Adrenal gland (tissue), 12 donors: ENCODE results near the gene HPSE2. TPM values are rescaled to one million over a fixed set of nuclear protein-coding genes. Genes with fewer than 3 reads are reported as not detected.

ENCODE experiments used
- DNase-seq, 7 donors: peaks; one replicate each; pipeline ENCODE4 v3.0.0-alpha.2; 2019 to 2020
- H3K27ac ChIP-seq, 5 donors: fragments of 200-600 bp; sonication (generic) in 4 of 5; 1 replicate in 3 of 5; 2 replicates in 2 of 5; pipeline versions ENCODE4 v1.5.1 to v1.8.0; 2016 to 2020; ENCODE audit warnings: mild to moderate bottlenecking in 1 of 5
- H3K27me3 ChIP-seq: fragments of 200-600 bp; 2 replicates; pipeline ENCODE4 v1.8.0; 2021
- H3K36me3 ChIP-seq, 2 donors: fragments of 200-600 bp; replicated peaks in 1 of 2; 1 replicate in 1 of 2; 2 replicates in 1 of 2; pipeline versions ENCODE4 v1.5.1 to v1.8.0; 2018 to 2022
- H3K4me1 ChIP-seq, 2 donors: fragments of 200-600 bp; replicated peaks in 1 of 2; 1 replicate in 1 of 2; 2 replicates in 1 of 2; pipeline versions ENCODE4 v1.5.1 to v1.8.0; 2018 to 2021
- H3K4me3 ChIP-seq, 4 donors: fragments of 200-600 bp; sonication (generic) in 3 of 4; one replicate each; pipeline ENCODE4 v1.5.1; 2016 to 2018
- H3K9me3 ChIP-seq, 3 donors: fragments of 200-600 bp; sonication (generic) in 1 of 3; replicated peaks in 1 of 3; 1 replicate in 2 of 3; 2 replicates in 1 of 3; pipeline versions ENCODE4 v1.5.1 to v1.8.0; 2016 to 2021
- CTCF ChIP-seq, 6 experiments: fragments of 450-650 bp in 4 of 6; fragments of 200-600 bp in 2 of 6; sonication (generic) in 1 of 6; IDR thresholded peaks; 1 replicate in 5 of 6; 2 replicates in 1 of 6; pipeline versions ENCODE4 v1.5.1 to v1.8.0; 2016 to 2021; ENCODE audit warnings: antibody characterized with exemption in 6 of 6, mild to moderate bottlenecking in 2 of 6, moderate library complexity in 1 of 6
- POLR2A ChIP-seq, 2 donors: fragments of 450-650 bp; IDR thresholded peaks; one replicate each; pipeline ENCODE4 v1.6.1; 2017; ENCODE audit warnings: antibody characterized with exemption in 2 of 2, mild to moderate bottlenecking in 2 of 2, moderate library complexity in 1 of 2
- WGBS, 4 donors: extraction: QIAGEN DNeasy Blood & Tissue Kit in 2 of 4; methylation state at CpG; one replicate each; pipeline versions ENCODE4 v1.1.5 to v1.1.7; 2013 to 2017; 5-methylcytosine and 5-hydroxymethylcytosine counted together
- intact Hi-C, 2 donors: fragments of 100-400 bp; cut with DNase I; formaldehyde crosslinking; loops; one replicate each; pipeline versions ENCODE4 v1.14.1 to v1.15.0; 2022 to 2023
- polyA plus RNA-seq, 3 donors: library from polyadenylated mRNA; stranded (reverse); fragments of 200-250 nt in 2 of 3; fragments of 350-450 nt in 1 of 3; fragmentation: Illumina TruSeq in 1 of 3; extraction: RNeasy Lipid Tissue Mini Kit (QIAGEN cat#74804) in 1 of 3; gene quantifications; one replicate each; pipeline ENCODE4 v1.2.3, GENCODE V29; 2013 to 2014
- total RNA-seq, 9 donors: library from RNA; depleted of rRNA in 4 of 9; stranded (reverse); fragments of >200 nt in 4 of 9; fragments of 120-200 nt in 1 of 9; fragmentation: NEBNext Ultra II Directional in 1 of 9; extraction: Animal tissue kit (Norgen Biotek cat#: 25700) in 1 of 9; gene quantifications; one replicate each; pipeline versions ENCODE4 v1.1.0 to v1.2.4, GENCODE V29; 2013 to 2023
- donor health status: healthy with polysubstance abuse.
- donor health status: Bipolar disorder and iron deficiency.
- donor health status: DM: yes; HTN: yes; CAD: no.
- donor health status: DM: no; HTN: no; CAD: no.
- donor health status: DM: no; HTN: no; CAD: no.
- donor health status: DM: yes; HTN: yes; CAD: no.

HPSE2 gene
- total and polyA plus RNA-seq, 12 donors = under 0.01 to 0.16 (median 0.10) TPM; not detected in 9

- H3K27me3 ChIP-seq = no peaks in the 10 kb centered on the region
- TF ChIP-seq CTCF (IDR thresholded peaks at IDR 0.05) = no peak
- no peak for TF ChIP-seq POLR2A (IDR thresholded peaks at IDR 0.05)
- no peaks in the 10 kb centered on the region for H3K36me3 ChIP-seq
- no peak for DNase-seq
- no peak overlapping the region for H3K4me3 ChIP-seq
- WGBS, 4 donors = 46 to 75% (median 50%) methylated on average over 2 of the region's 2 CpGs
- intact Hi-C loops = no loop called here
- H3K27ac ChIP-seq = no peak overlapping the region
- no peaks in the 10 kb centered on the region for H3K4me1 ChIP-seq
- no peaks in the 10 kb centered on the region for H3K9me3 ChIP-seq
These were observed 718.0 kb downstream of the HPSE2 start for GRCh38 chr10:98517672-98518071.

DNA sequence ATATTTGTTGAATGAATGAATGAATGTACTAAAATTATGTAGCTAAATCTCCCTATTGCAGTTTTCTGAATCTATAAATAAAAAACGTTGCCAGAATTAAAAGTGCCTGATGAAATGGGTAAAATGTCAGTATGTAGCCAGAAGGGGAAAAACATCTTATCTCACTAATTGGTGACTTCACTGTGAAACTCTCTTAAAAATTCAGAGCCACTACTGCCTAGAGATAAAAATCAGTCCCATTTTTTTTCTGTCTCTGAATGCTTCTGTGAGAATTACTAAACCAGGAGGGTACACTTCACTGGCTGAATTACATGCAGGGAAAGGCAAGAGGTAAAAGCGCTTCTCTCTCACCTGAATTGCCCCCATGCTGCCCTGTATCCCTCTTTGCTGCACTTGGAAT is 719.3 kb downstream of the HPSE2 start:
- intact Hi-C loops = no loop called here

GRCh38 chr10:98513704-98514103 is 721.9 kb downstream of the HPSE2 start:
- Histone ChIP-seq H3K9me3 (no peaks in the 10 kb centered on the region), H3K4me1 (no peaks in the 10 kb centered on the region), H3K27me3 (no peaks in the 10 kb centered on the region), H3K36me3 (no peaks in the 10 kb centered on the region), H3K4me3 (no peak overlapping the region), H3K27ac (no peak overlapping the region)
- no peak for TF ChIP-seq POLR2A (IDR thresholded peaks at IDR 0.05)
- TF ChIP-seq CTCF (IDR thresholded peaks at IDR 0.05) = no peak
- 55 to 65% (median 57%) methylated on average over 1 of the region's 1 CpG for WGBS, 4 donors
- intact Hi-C loops = no loop called here
- DNase-seq = no peak

More for the DNA sequence above, 719.3 kb downstream of the HPSE2 start:
- Histone ChIP-seq H3K9me3 (no peaks in the 10 kb centered on the region), H3K36me3 (no peaks in the 10 kb centered on the region), H3K27ac (no peak overlapping the region), H3K4me1 (no peaks in the 10 kb centered on the region), H3K27me3 (no peaks in the 10 kb centered on the region), H3K4me3 (no peak overlapping the region)
- DNase-seq = no peak
- TF ChIP-seq POLR2A (IDR thresholded peaks at IDR 0.05) (no peak), CTCF (IDR thresholded peaks at IDR 0.05) (no peak)
- WGBS, 4 donors = 53 to 59% (median 56%) methylated on average over 2 of the region's 2 CpGs

GRCh38 chr10:98511876-98512275 is 723.8 kb downstream of the HPSE2 start:
- TF ChIP-seq CTCF (IDR thresholded peaks at IDR 0.05) = no peak
- TF ChIP-seq POLR2A (IDR thresholded peaks at IDR 0.05) = no peak
- Histone ChIP-seq H3K36me3 (no peaks in the 10 kb centered on the region), H3K4me3 (no peak overlapping the region), H3K27me3 (no peaks in the 10 kb centered on the region), H3K4me1 (no peaks in the 10 kb centered on the region), H3K27ac (no peak overlapping the region), H3K9me3 (no peaks in the 10 kb centered on the region)
- DNase-seq = no peak
- 83 to 100% (median 89%) methylated on average over 1 of the region's 1 CpG for WGBS, 4 donors
- intact Hi-C loops = no loop called here
